ENCODE results near the gene ANGEL2.

ANGEL2 gene

DNA sequence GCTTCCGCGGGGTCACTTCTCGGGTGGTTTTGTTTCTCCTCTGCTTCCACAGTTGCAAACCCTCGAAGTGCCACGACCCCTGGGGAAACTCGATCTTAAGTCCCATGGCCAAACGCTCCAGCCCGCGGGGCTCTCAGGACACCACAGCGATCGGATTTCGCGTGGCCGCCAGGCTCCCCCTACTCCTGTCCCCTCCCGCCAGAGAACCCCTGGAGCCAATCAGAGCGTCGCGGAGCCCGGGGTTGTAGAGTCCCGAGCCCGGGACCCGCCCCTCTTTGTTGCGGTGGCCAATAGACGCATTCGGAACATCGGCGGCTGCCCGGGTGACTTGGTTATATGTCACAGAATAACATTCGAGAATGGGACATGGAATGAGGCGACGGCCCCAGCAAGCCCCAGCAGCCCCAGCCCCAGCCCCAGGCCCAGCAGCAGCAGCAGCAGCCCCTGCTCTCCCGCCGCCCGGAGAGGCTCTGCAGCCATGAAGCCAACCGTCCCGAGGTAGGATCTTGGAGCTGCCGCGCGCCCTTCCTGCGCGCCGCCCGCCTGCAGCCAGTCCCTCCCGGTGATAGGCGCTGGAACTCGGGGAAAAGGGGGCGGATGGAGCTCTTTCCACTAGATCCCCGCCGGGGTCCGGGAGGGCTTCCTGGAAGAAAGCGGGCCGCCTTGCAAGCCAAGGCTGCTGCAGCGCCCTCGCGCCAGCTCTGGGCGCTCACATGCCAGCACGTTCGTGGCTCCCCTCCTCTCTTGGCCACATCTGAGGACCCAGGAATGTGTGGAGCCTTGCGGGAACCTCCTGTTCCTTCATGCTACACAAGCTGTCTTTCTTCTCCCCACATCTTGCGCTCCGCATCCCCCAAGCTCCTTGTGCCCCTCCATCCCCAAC lies 65.2 kb downstream of the ANGEL2 start, which contains the start of gene VASH2:
Gene VASH2 (plus strand): TSS at position 299 of the 883 bp plus-strand sequence. CDS start 1,002 bp downstream, outside the sequence.
- DNase-seq: no peak

DNA sequence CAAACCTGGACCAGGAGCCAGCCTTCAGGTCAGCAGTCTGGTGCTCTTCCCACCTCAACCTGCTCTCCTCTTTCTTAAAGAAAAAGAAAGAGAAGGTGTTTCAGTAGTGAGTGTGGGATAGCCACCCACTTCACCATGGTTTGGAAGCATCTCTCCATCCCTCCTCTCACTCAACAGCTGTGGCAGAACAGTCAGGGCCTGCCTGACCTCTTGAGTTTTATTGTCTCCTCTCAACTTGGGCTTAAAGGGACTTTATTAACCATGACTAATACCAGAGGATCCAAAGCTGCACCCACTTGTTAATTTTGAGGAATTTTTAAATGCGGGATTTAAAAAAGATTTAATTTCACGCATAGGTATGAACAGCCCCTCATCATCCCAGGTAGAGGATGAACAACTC lies 65.9 kb downstream of the ANGEL2 start:
- DNase-seq: no peak

- DNase-seq: no peak
Observed at GRCh38 chr1:212946872-212947271, 68.8 kb downstream of the ANGEL2 start.

DNA sequence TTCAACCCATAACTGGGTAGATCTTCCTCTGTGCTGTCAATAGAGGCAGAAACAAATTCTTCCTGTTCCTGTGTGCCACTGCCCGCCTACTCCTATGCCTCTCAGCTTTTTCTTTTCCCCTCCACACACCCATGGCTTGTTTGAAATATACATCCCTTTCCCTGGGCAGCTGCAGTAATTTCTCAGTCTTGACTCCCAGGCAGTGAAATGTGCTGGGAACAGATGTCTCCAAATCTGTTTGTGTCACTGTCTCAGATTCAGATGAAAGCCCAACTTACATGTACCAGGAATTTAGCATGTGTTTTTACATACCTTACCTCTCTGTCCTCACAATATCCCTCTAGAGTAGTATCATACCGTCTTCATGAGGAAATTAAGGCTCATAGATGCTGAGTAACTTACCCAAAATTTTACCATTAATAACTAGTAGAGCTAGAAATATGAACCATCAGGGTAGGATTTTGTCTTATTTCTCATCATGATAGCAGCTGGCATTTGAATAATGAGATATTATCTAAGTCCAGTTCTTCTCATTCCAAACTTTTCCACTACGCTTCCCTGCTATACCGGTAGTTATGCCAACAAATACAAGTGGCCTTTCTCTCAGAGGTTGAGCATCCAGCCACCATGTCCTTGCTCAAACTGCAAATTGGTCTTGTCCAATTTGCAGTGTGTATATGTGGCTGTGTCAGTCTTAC lies 70.1 kb downstream of the ANGEL2 start:
- DNase-seq: no peak

DNA sequence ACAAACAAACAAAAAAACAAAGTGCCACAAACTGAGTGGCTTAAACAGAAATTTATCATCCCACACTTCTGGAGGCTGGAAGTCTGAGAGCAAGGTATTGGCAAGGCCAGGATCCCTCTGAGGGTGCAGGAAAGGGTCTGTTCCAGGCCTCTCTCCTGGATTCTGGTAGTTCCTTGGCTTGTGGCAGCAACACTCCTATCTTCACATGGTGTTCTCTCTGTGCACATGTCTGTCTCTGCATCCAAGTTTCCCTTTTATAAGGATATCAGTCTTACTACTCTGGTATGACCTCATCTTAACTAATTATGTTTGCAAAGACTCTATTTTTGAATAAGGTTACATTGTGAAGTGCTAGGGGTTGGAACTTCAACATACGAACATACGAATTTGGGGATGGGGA lies 70.6 kb downstream of the ANGEL2 start:
- no peak for DNase-seq

- DNase-seq: no peak
Observed at GRCh38 chr1:212944229-212944901, 71.3 kb downstream of the ANGEL2 start.

DNA sequence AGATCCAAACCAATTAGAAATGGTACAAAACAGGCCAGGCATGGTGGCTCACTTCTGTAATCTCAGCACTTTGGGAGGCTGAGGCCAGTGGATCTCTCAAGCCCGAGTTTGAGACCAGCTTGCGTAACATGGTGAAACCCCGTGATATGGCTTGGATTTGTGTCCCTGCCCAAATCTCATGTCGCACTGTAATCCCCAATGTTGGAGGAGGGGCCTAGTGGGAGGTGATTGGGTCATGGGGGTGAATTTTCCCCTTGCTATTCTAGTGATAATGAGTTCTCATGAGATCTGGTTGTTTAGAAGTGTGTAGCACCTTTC lies 72.3 kb downstream of the ANGEL2 start:
- no peak for DNase-seq

DNA sequence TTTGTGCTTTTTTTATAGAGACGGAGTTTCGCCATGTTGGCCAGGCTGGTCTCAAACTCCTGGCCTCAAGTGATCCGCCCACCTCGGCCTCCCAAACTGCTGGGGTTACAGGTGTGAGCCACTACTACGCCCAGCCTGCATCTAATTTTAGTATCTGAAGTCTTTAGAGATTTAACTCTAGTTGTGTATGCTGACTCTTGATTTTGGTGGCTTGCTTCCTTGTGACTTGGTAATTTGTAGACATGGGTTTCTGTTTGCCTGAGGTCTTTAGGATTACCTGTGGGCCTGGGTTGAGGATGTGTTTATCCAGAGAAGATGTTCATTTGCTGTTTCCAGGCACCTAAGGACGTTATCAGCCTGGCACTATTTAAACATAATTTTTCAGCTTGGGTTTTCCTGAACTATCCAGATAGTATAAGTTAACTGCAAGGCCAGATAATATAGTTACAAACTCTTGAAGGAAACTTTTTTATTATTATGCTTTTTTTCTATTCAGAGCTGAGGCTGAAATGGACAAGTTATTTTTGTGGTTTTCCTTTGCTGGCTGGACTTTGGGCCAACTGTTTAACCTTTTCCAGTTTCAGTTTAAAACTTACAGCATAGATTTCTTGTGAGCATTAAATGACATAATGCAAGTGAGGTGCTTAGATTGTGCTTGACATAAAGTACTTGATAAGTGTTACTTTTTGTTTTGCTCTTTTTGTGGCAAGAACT lies 72.8 kb downstream of the ANGEL2 start:
- no peak for DNase-seq
